Prostate gland (tissue), 2 donors: ENCODE measurements around the gene GATA5. TPM values are rescaled to one million over a fixed set of nuclear protein-coding genes. Genes with fewer than 3 reads are reported as not detected.

Experiments used
- DNase-seq: peaks from one replicate; pipeline ENCODE4 v3.0.0-alpha.2; 2019; ENCODE audit warnings: low spot score
- H3K27ac ChIP-seq, 2 donors: fragments of 200-600 bp; sonication (generic); 2 replicates each; pipeline ENCODE4 v1.5.1; 2017 to 2019
- H3K27me3 ChIP-seq: fragments of 200-600 bp; sonication (generic); replicated peaks from 2 replicates; pipeline ENCODE4 v1.5.1; 2019; ENCODE audit not compliant: insufficient read depth
- H3K36me3 ChIP-seq, 2 donors: fragments of 200-600 bp; sonication (generic); 1 replicate in 1 of 2; 2 replicates in 1 of 2; pipeline versions ENCODE4 v1.5.1 to v1.8.1; 2017 to 2019
- H3K4me1 ChIP-seq: fragments of 200-600 bp; sonication (generic); replicated peaks from 2 replicates; pipeline ENCODE4 v1.5.1; 2019
- H3K4me3 ChIP-seq, 2 donors: fragments of 200-600 bp; sonication (generic); 2 replicates each; pipeline ENCODE4 v1.5.1; 2017 to 2019
- H3K9me3 ChIP-seq: fragments of 200-600 bp; sonication (generic); 2 replicates; pipeline ENCODE4 v1.5.1; 2017
- POLR2A ChIP-seq: fragments of 450-650 bp; IDR thresholded peaks from one replicate; pipeline ENCODE4 v1.6.1; 2016; ENCODE audit warnings: antibody characterized with exemption, mild to moderate bottlenecking
- POLR2AphosphoS5 ChIP-seq: sonication (generic); formaldehyde crosslinking; IDR thresholded peaks from one replicate; pipeline ENCODE4 v1.6.1; 2017; ENCODE audit warnings: antibody characterized with exemption
- WGBS: methylation state at CpG from one replicate; pipeline ENCODE4 v1.1.5; 2018; 5-methylcytosine and 5-hydroxymethylcytosine counted together
- intact Hi-C: fragments of 100-400 bp; cut with DNase I; formaldehyde crosslinking; loops from one replicate; pipeline ENCODE4 v1.14.2; 2022
- total RNA-seq, 2 donors: library from RNA; depleted of rRNA; stranded (reverse); fragments of >200 nt; gene quantifications; one replicate each; pipeline ENCODE4 v1.1.0, GENCODE V29; 2016
- TF ChIP-seq, protein P1 (sequence below), 4 experiments: fragments of 200-600 bp in 2 of 4; fragments of 450-650 bp in 2 of 4; sonication (generic) in 2 of 4; IDR thresholded peaks; 1 replicate in 3 of 4; 2 replicates in 1 of 4; pipeline ENCODE4 v1.5.1; 2016 to 2019; ENCODE audit warnings: antibody characterized with exemption in 4 of 4, mild to moderate bottlenecking in 2 of 4, moderate library complexity in 2 of 4

Gene GATA5
- total RNA-seq, 2 donors from 2014 or later: 1.3 to 53.7 TPM

DNA sequence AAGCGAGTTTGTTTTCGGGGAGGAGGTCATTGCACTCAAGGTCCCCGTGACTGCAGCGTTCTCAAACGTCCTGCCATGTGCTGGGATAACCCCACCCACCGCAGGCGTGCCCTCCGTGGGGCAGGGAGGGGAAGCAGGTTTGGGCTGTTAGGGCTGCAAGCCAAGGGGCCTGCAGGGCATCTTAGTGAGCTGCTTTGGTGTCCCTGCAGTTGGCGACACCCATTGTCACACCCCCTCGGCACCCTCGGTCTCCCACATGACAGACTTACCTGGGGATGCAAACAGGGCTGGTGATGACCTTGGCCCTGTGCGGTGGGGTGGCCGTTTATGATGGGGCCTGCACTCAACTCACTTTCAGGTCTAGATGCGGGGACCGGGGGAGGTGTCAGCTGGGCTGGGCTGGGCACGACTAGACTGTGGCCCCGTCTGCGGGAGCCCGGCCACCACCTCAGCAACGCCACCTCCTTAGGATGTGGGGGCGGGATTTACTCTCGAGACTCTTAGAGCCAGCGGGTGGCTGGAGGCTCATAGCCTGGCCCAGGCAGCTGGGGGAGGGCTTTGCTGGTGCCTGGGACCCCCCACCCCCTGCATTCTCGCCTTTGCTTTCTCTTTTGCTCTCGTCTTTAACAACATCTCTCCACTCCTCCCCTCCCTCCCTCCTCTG, 6.5 kb upstream of the GATA5 start:
- peaks cover 11% of the 10 kb centered on the region for H3K27me3 ChIP-seq

DNA sequence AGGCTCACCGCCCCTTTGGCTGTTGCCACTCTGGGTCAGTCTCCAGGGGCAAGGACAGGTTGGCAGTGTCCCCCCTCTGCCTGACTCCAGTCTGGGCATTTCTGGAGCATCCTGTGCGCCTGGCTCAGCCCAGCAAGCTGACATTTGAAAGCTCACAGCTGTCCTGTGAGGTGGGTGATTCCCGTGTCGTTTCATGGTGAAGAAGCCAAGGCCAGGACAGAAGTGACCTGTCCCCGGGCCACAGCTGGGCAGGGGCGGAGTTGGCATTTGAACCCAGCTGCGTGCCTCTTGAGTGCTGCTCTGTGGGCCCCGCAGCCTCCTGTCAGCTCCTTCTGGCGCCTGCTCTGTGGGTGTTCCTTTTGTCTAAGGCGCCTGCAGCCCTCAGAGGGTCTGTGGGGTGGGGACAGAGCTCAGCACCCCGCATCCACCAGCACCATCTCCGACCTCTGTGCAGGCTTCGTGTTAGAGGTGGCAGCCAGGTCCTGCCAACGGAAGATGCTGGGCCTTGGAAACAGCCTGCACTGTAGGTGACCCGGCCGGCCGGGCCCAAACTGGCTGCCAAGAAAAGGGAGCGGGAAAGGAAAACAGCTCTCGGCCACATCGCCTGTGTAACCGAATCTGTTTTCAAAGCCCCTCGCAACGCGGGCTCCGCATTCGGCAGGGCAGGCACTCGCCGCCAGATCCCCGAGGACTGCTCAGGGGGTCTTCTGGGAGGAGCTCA, 5.8 kb upstream of the GATA5 start:
- WGBS: 31% methylated on average over 29 of the region's 29 CpGs
- no peak overlapping the region for H3K27ac ChIP-seq
- intact Hi-C loops: no loop called here
- DNase-seq: no peak
- no peaks in the 10 kb centered on the region for H3K4me1 ChIP-seq
- peaks cover 12% of the 10 kb centered on the region for H3K27me3 ChIP-seq
- H3K4me3 ChIP-seq: no peak overlapping the region
- no peaks in the 10 kb centered on the region for H3K36me3 ChIP-seq
- H3K9me3 ChIP-seq: no peaks in the 10 kb centered on the region
- TF ChIP-seq POLR2A (no peak), POLR2AphosphoS5 (no peak)
- TF ChIP-seq, protein P1, sequence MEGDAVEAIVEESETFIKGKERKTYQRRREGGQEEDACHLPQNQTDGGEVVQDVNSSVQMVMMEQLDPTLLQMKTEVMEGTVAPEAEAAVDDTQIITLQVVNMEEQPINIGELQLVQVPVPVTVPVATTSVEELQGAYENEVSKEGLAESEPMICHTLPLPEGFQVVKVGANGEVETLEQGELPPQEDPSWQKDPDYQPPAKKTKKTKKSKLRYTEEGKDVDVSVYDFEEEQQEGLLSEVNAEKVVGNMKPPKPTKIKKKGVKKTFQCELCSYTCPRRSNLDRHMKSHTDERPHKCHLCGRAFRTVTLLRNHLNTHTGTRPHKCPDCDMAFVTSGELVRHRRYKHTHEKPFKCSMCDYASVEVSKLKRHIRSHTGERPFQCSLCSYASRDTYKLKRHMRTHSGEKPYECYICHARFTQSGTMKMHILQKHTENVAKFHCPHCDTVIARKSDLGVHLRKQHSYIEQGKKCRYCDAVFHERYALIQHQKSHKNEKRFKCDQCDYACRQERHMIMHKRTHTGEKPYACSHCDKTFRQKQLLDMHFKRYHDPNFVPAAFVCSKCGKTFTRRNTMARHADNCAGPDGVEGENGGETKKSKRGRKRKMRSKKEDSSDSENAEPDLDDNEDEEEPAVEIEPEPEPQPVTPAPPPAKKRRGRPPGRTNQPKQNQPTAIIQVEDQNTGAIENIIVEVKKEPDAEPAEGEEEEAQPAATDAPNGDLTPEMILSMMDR (IDR thresholded peaks at IDR 0.05): no peak

More for the DNA sequence above, 6.5 kb upstream of the GATA5 start:
- Histone ChIP-seq H3K27ac (no peak overlapping the region), H3K4me3 (no peak overlapping the region), H3K9me3 (no peaks in the 10 kb centered on the region), H3K4me1 (no peaks in the 10 kb centered on the region), H3K36me3 (no peaks in the 10 kb centered on the region)
- DNase-seq: no peak
- TF ChIP-seq POLR2A (no peak), POLR2AphosphoS5 (no peak)
- TF ChIP-seq, protein P1 (IDR thresholded peaks at IDR 0.05): no peak
- 21% methylated on average over 25 of the region's 25 CpGs for WGBS
- intact Hi-C loops: no loop called here

DNA sequence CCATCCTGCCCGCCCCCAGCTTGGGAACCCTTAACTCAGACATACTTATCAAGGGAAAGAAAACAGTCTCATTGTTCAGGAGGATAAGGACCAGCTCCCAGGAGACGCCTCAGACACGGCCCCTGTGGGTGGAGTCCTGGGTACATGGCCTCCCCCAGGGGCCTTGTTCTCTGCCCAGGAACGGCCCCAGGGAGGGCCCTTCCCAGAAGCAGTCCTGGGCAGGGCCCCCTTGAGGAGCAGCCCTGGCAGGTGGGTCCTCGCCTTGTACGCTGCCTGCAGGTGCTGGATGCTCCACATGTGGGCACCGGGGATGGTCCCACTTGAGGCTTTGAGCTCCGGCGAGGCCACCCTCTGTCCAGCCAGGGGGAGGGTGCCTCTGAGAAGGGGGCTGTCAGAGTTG, 4.5 kb upstream of the GATA5 start:
- H3K4me1 ChIP-seq: no peaks in the 10 kb centered on the region
- no peak overlapping the region for H3K27ac ChIP-seq
- TF ChIP-seq POLR2A (no peak), POLR2AphosphoS5 (no peak)
- TF ChIP-seq, protein P1 (IDR thresholded peaks at IDR 0.05): no peak
- H3K36me3 ChIP-seq: no peaks in the 10 kb centered on the region
- intact Hi-C loops: no loop called here
- no peak overlapping the region for H3K4me3 ChIP-seq
- no peaks in the 10 kb centered on the region for H3K9me3 ChIP-seq
- peaks cover 21% of the 10 kb centered on the region for H3K27me3 ChIP-seq
- DNase-seq: no peak
- WGBS: 77% methylated on average over 9 of the region's 9 CpGs

DNA sequence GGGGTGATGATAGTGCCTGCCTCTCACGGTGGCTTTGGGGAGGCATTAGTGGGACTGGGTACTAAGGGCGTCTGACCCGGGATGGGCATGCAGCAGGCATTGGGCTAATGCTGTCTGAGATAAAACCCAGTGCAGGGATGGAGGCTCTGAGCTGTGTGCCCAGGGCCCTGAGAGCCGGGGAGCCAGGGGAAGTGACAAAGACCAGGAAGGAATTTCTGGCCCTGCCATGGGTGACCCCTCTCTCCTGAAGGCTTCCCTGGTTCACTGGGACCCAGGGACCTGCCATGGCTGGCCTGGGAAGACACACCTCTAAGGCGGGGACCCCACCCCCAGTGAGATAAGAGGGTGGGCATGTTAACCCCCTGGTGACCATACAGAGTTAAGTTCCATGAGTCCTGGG, 3.9 kb upstream of the GATA5 start:
- Histone ChIP-seq H3K4me1 (no peaks in the 10 kb centered on the region), H3K36me3 (no peaks in the 10 kb centered on the region), H3K27me3 (peaks cover 28% of the 10 kb centered on the region), H3K4me3 (no peak overlapping the region), H3K27ac (no peak overlapping the region), H3K9me3 (no peaks in the 10 kb centered on the region)
- no peak for DNase-seq
- intact Hi-C loops: no loop called here
- TF ChIP-seq POLR2A: no peak
- no peak for TF ChIP-seq POLR2AphosphoS5
- TF ChIP-seq, protein P1 (IDR thresholded peaks at IDR 0.05): no peak
- 71% methylated on average over 5 of the region's 5 CpGs for WGBS

DNA sequence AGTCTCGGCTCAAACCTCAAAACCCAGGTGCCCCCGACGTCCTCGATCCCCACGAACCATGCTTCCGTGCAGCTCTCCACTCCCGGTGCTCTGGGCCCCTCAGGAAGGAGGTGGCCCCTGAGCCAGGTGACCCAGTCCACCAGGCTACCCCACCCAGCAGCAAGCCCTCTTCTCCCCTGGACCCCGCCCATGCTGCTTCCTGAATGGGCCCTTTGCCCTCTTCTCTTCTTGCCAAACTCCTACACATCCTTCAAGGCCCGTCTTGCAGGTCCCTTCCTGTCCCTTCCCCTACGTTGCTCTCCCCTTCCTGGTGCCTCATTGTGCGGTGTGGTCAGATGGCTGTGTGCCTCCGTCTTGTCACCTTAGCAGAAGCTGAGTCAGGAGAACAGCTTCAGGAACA, 3.4 kb upstream of the GATA5 start:
- Histone ChIP-seq H3K4me1 (no peaks in the 10 kb centered on the region), H3K4me3 (no peak overlapping the region), H3K27ac (no peak overlapping the region), H3K9me3 (no peaks in the 10 kb centered on the region), H3K27me3 (peaks cover 28% of the 10 kb centered on the region), H3K36me3 (no peaks in the 10 kb centered on the region)
- no peak for DNase-seq
- WGBS: 93% methylated on average over 12 of the region's 12 CpGs
- TF ChIP-seq, protein P1 (IDR thresholded peaks at IDR 0.05): no peak
- TF ChIP-seq POLR2AphosphoS5: no peak
- no peak for TF ChIP-seq POLR2A
- intact Hi-C loops: no loop called here
